NCI-H1930 (cell line): ENCODE results near the gene C3orf38.
"Not testable (repeated sequence)": the region's sequence is repeated elsewhere in the genome, so short reads cannot be mapped to it uniquely, and the experiment has no call there.

ENCODE experiments used
- DNase-seq, 2 experiments: peaks; one replicate each; lab custom pipeline; 2025; lab: John Stamatoyannopoulos, UW

Gene C3orf38

GRCh38 chr3:88149509-88150362, at the start of gene C3orf38:
Gene C3orf38 (plus strand): TSS chr3:88149959. CDS start chr3:88150053, 94 bp downstream.
- DNase-seq: peak; percentile 77 to 78

- DNase-seq: no peak
Measured at GRCh38 chr3:88101142-88101541, 48.6 kb upstream of the C3orf38 start.

GRCh38 chr3:88105325-88105724, 44.4 kb upstream of the C3orf38 start:
- DNase-seq: no peak

GRCh38 chr3:88112289-88112688, 37.5 kb upstream of the C3orf38 start:
- no peak for DNase-seq

- peak; percentile 1 to 15 for DNase-seq
Measured at GRCh38 chr3:88113311-88114162, 36.2 kb upstream of the C3orf38 start.

- DNase-seq: no peak
Measured at GRCh38 chr3:88114878-88115549, 34.7 kb upstream of the C3orf38 start.

GRCh38 chr3:88117683-88118082, 32.1 kb upstream of the C3orf38 start:
- no peak for DNase-seq

- not testable (repeated sequence) for DNase-seq
Measured at GRCh38 chr3:88118603-88119002, 31.2 kb upstream of the C3orf38 start.

GRCh38 chr3:88123526-88123925, 26.2 kb upstream of the C3orf38 start:
- no peak for DNase-seq

- no peak for DNase-seq
Measured at GRCh38 chr3:88131695-88132094, 18.1 kb upstream of the C3orf38 start.

- no peak for DNase-seq
Measured at GRCh38 chr3:88132894-88133293, 16.9 kb upstream of the C3orf38 start.

- no peak for DNase-seq
Measured at GRCh38 chr3:88133711-88134263, 16.0 kb upstream of the C3orf38 start.

GRCh38 chr3:88137836-88138235, 11.9 kb upstream of the C3orf38 start:
- no peak for DNase-seq

- DNase-seq: no peak
Measured at GRCh38 chr3:88141458-88142083, 8.2 kb upstream of the C3orf38 start.

GRCh38 chr3:88142094-88142624, 7.6 kb upstream of the C3orf38 start:
- DNase-seq: no peak

GRCh38 chr3:88147261-88147660, 2.5 kb upstream of the C3orf38 start:
- no peak for DNase-seq

GRCh38 chr3:88148651-88149050, 1.1 kb upstream of the C3orf38 start:
- no peak for DNase-seq

GRCh38 chr3:88149101-88149508, 654 bp upstream of the C3orf38 start:
- DNase-seq: no peak

GRCh38 chr3:88150371-88150770, 612 bp downstream of the C3orf38 start:
- no peak for DNase-seq

GRCh38 chr3:88150806-88151205, 1.0 kb downstream of the C3orf38 start:
- DNase-seq: no peak

- no peak for DNase-seq
Measured at GRCh38 chr3:88151358-88151757, 1.6 kb downstream of the C3orf38 start.
